ENCODE measurements around the gene LRRN4. TPM values are rescaled to one million over a fixed set of nuclear protein-coding genes. Genes with fewer than 3 reads are reported as not detected.

Gene LRRN4
- 0.09 TPM in 1 of 2 replicates, not detected in the other for total RNA-seq (ENCODE audit: low replicate concordance)

DNA sequence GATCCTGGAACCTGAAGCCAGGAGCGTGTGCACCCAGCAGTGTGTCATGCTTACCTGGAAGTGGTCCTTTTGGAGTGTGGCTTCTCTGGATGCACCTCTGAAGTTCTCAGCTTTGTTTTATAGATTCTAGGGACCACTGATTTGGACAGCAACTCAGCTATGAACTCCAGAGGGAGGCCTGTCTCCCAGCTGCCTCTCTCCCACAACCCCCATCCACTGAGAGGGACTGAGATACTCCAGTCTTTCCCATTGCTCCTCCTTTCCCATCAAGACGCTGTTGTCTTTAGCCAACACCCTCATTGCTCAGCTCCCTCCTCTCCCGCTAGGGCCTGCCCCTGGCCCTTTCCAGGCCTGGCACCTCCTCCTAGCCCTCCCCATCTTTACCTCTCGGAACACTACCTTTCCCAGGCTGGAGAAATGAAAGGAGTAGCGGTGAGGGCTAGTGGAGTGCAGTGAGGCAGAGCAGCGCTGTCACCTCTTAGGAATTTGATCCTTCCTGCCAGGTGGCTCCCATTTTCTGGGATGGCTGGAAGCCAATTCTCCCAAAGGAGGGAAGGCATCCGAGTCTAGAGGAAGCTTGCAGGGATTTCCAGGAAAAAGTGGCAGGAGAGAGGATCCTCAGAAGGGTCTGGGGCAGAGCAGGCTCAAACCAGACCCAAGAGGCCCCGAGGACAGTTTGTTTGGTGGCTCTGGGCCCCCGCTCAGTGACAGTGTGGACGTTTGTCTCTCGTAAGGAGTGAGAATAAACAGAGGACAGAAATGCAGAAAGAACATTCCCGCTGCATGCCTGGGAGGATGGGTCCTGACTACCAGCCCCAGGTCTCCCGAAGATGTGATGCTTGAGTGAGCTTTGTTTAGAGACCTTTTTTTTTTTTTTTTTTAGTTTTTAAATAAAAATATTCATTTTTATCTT, at the start of gene LRRN4:
Gene LRRN4, minus strand, starts transcription at position 285 of the 913 bp plus-strand sequence. CDS start 1,261 bp downstream, outside the sequence.
- TF ChIP-seq, protein P1, sequence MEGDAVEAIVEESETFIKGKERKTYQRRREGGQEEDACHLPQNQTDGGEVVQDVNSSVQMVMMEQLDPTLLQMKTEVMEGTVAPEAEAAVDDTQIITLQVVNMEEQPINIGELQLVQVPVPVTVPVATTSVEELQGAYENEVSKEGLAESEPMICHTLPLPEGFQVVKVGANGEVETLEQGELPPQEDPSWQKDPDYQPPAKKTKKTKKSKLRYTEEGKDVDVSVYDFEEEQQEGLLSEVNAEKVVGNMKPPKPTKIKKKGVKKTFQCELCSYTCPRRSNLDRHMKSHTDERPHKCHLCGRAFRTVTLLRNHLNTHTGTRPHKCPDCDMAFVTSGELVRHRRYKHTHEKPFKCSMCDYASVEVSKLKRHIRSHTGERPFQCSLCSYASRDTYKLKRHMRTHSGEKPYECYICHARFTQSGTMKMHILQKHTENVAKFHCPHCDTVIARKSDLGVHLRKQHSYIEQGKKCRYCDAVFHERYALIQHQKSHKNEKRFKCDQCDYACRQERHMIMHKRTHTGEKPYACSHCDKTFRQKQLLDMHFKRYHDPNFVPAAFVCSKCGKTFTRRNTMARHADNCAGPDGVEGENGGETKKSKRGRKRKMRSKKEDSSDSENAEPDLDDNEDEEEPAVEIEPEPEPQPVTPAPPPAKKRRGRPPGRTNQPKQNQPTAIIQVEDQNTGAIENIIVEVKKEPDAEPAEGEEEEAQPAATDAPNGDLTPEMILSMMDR (IDR thresholded peaks at IDR 0.05; ENCODE audit: insufficient read depth, low read length): no peak
- DNase-seq (ENCODE audit: low read depth): peak; percentile 58
- no peak within 1 kb of the TSS for H3K4me3 ChIP-seq (ENCODE audit: low read depth, low read length)

- DNase-seq (ENCODE audit: low read depth): no peak
- no peak overlapping the region for H3K4me3 ChIP-seq (ENCODE audit: low read depth, low read length)
- TF ChIP-seq, protein P1 (IDR thresholded peaks at IDR 0.05; ENCODE audit: insufficient read depth, low read length): no peak
These were observed 49.4 kb upstream of the LRRN4 start for GRCh38 chr20:6103301-6103700.

DNA sequence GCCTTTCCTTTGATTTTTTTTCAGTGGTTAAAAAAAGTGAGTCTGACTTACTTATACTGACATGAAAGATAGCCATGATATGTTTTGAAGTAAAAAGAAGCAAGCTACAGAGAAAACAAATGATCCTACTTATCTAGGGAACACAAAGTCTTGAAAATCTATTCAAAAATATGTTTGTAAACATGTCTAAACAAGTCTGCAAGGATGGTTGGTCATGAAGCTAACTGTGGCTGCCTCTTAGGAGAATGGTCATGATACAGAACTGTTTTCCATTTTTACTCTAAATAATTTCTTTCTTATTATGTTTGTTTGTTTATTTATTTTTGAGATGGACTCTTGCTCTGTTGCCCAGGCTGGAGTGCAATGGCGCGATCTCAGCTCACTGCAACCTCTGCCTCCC, 47.5 kb upstream of the LRRN4 start:
- DNase-seq (ENCODE audit: low read depth): no peak
- no peak overlapping the region for H3K4me3 ChIP-seq (ENCODE audit: low read depth, low read length)
- TF ChIP-seq, protein P1 (IDR thresholded peaks at IDR 0.05; ENCODE audit: insufficient read depth, low read length): no peak

- DNase-seq (ENCODE audit: low read depth): no peak
- TF ChIP-seq, protein P1 (IDR thresholded peaks at IDR 0.05; ENCODE audit: insufficient read depth, low read length): no peak
- H3K4me3 ChIP-seq (ENCODE audit: low read depth, low read length): no peak overlapping the region
These were observed 46.4 kb upstream of the LRRN4 start for GRCh38 chr20:6100246-6100645.

DNA sequence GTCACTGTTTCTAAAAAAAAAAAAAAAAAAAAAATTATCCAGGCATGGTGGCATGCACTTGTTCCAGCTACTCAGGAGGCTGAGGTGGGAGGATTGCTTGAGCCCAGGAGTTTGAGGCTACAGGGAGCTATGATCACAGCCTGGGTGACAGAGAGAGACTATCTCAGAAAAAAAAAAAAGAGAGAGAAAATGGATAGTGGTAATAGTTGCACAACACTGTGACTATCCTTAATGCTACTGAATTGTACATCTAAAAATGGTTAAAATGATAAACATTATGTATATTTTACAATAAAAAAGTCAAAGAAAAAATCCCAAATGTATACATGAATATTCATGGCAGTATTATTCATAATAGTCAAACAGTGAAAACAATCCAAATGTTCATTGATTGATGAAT, 46.0 kb upstream of the LRRN4 start:
- DNase-seq (ENCODE audit: low read depth): no peak
- TF ChIP-seq, protein P1 (IDR thresholded peaks at IDR 0.05; ENCODE audit: insufficient read depth, low read length): no peak
- H3K4me3 ChIP-seq (ENCODE audit: low read depth, low read length): no peak overlapping the region

GRCh38 chr20:6095409-6095808, 41.5 kb upstream of the LRRN4 start:
- DNase-seq (ENCODE audit: low read depth): no peak
- H3K4me3 ChIP-seq (ENCODE audit: low read depth, low read length): no peak overlapping the region
- TF ChIP-seq, protein P1 (IDR thresholded peaks at IDR 0.05; ENCODE audit: insufficient read depth, low read length): no peak

Data from fibroblast of the aortic adventitia (primary cell).